GM12874 (cell line): ENCODE data around the gene ZNF107.

Source experiments
- CTCF ChIP-seq: IDR thresholded peaks from 2 replicates; pipeline ENCODE4 v1.5.1; 2011; ENCODE audit warnings: low read depth, mild to moderate bottlenecking, control low read depth, low read length, moderate library complexity; ENCODE audit not compliant: insufficient read depth

Gene ZNF107

DNA sequence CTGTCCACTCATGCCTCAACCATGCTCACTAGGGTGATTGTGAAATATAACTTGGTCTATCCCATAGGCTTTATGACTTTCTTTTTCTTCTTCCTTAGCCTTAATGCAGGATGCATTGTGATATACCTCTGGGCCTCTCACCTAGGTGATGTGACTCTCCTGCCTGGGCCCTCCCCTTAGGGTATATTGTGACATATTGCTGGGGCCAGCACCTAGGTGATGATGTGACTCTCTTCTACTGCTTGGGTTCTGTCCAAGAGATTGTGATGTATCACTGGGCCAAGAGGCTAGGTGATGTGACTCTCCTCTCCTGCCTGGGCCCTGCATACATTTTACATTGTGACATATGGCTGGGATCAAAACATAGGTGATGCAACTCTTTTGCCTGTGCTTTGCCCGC is 14.7 kb upstream of the ZNF107 start:
- no peak for TF ChIP-seq CTCF

GRCh38 chr7:64651632-64652165 is 14.2 kb upstream of the ZNF107 start:
- TF ChIP-seq CTCF, result no peak

GRCh38 chr7:64653721-64654401 is 12.1 kb upstream of the ZNF107 start:
- no peak for TF ChIP-seq CTCF

- TF ChIP-seq CTCF, result no peak
These were observed 11.0 kb upstream of the ZNF107 start for GRCh38 chr7:64654796-64655548.

GRCh38 chr7:64655811-64656210 is 10.1 kb upstream of the ZNF107 start:
- TF ChIP-seq CTCF, result no peak

DNA sequence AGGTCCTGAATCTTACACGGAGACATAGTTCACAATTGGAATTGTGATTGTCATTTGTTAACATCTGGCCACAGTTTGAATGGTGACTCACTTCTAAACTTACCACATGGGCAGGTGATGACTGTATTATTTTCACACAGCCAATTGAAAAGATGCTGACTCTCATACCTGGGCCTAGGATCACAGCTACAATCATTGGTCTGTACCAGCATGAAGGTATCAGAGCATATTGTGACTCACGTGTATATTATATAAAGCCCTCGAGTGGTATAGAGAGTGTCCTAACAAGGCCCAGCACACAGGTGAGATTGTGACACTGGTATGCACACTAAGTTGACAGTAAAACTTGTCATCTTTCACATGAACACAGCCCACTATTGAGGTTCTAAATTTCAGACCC is 9.4 kb upstream of the ZNF107 start:
- no peak for TF ChIP-seq CTCF

DNA sequence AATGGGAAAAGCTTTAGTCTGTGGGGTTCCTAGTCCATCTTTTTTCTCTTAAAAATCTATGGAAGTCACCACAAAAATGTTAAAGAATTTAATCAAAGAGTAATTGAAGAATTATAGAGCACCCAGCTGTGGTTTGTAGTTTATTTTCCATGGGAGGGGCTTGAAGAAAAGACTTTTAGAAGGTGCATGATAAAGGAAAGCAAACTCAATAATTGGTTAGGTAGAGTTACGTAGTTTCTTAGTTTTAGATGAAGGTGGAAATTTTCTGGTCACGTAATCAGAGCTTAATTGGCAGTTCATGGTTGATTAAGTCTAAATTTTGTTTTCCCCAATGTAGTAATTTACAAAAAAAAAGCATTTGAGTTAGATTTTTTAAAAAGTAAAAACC is 724 bp downstream of the ZNF107 start:
- no peak for TF ChIP-seq CTCF
